GM19324 (cell line): ENCODE data around the gene CNIH1.
"Not testable (repeated sequence)": the region's sequence is repeated elsewhere in the genome, so short reads cannot be mapped to it uniquely, and the experiment has no call there.

ENCODE experiments used
- ATAC-seq: cut with Tn5 transposase; IDR thresholded peaks from one replicate; pipeline ENCODE4 v1.9.1; 2021; ENCODE audit warnings: mild to moderate bottlenecking, moderate library complexity; ENCODE audit not compliant: unreplicated experiment, low FRiP score

The CNIH1 gene

GRCh38 chr14:54437954-54438353 lies 3.2 kb downstream of the CNIH1 start:
- not testable (repeated sequence) for ATAC-seq

- ATAC-seq, result peak; percentile 49
Observed at GRCh38 chr14:54435500-54435981, 5.6 kb downstream of the CNIH1 start.

GRCh38 chr14:54428527-54428926 lies 12.6 kb downstream of the CNIH1 start:
- no peak for ATAC-seq

DNA sequence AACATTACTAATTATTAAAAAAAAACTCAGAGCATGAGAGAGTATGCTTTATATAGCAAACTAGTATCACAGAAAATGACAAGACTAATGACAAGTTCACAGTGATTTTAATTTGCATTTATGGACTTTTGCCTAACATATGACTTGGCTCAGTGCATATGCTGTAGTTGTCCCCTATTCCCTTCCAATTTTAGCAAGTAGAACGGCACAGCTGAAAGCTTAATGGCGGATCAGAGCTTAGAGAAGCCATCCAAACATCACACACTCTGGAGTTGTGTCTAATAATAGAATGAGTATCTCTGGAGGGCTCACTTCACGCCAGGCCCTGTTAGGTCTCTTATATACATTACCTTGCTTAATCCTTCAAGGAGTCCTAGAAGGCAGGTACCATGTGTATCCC lies 13.3 kb downstream of the CNIH1 start:
- no peak for ATAC-seq

DNA sequence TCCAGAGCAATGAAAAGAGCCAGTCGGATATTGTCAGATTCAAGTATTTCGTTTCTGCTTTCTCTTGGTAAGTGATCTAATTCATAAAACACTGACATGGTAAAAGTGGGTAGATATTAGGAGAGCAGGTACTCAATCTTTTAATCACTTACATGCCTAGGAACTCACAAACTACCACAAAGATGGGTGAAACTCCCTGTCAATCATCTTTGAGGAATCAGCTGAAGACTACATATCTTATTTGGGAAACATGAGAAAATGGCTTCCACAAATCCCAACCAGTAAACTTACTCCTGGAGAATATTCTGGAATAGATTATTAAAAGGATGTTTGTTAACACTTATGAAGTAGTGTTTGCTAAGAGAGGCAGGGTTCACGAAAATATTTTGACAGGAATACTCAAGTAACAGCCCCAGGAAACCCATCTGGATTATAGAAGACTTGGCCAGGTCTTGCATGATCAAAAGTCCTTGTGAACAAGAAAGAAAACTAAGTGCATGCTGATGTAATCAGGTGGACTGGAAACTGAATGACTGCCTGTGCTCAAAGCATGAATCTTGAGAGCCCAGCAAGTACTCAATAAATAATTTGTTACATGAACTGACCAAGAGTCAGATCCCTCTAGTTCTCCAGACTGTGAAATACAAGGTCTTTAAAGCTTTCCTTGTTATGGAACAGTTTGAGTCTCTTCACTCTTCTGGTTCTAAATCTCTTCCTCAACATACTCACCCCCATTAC lies 15.5 kb downstream of the CNIH1 start:
- ATAC-seq, result no peak

- no peak for ATAC-seq
Observed at GRCh38 chr14:54425068-54425467, 16.1 kb downstream of the CNIH1 start.

- no peak for ATAC-seq
Observed at GRCh38 chr14:54424479-54424901, 16.7 kb downstream of the CNIH1 start.

GRCh38 chr14:54423991-54424390 lies 17.2 kb downstream of the CNIH1 start:
- ATAC-seq, result no peak

- no peak for ATAC-seq
Observed at GRCh38 chr14:54420478-54421142, 20.6 kb downstream of the CNIH1 start.

- no peak for ATAC-seq
Observed at GRCh38 chr14:54411371-54411770, 29.8 kb downstream of the CNIH1 start.

DNA sequence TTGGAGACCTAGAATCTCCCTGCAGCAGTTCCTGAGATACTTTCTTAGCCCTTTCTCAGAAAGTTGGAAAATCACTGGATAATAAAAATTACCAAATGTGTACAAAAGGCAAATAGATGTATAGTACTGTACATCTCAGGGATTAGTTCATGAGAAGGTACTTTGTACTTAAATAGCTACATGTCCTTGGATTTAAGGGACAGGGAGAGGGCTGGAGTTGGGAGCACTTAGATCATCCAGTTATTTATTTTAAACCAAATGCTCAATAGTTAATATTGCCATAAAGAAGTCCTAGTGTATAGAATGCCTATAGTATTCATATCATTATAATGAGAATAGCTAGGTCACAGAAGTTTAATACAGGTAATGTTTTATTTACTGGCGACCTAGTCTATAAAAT lies 31.0 kb downstream of the CNIH1 start:
- no peak for ATAC-seq

- not testable (repeated sequence) for ATAC-seq
Observed at GRCh38 chr14:54403401-54404005, 37.7 kb downstream of the CNIH1 start.

GRCh38 chr14:54399560-54399959 lies 41.6 kb downstream of the CNIH1 start:
- ATAC-seq, result no peak

GRCh38 chr14:54396493-54397335 lies 44.5 kb downstream of the CNIH1 start, which contains the start of gene CDKN3:
Gene CDKN3 (plus strand): TSS chr14:54397007. CDS start chr14:54397069, 62 bp downstream.
- peak; percentile 98 for ATAC-seq

DNA sequence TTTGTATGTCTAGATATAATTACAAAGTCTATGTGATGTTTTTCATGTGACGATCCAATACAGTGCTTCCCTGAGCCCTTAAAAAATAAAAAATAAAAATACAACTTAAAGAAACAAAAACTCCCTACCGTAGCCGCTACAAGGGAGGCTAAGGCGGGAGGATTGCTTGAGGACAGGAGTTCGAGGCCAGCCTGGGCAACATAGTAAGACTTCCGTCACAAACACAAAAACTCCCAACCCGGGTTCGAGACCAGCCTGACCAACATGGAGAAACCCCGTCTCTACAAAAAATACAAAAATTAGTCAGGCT lies 45.0 kb downstream of the CNIH1 start:
- no peak for ATAC-seq

DNA sequence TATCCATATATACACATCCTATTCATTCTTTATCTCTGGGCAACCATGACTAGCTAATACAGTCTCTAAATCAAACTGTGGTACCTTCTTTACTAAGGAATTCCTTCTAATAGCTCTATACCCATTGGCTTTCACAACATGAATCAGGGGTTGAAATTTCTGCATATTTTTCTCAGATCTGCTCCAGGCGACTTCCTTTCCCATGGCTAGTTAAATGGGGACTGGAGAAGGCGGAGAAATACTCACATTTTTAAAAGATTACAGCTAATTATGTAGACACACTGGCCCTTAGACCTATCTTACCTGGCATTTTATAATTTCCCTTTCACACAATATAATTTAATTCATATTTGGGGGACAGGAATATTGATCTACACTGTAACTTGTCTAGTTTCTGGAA lies 45.5 kb downstream of the CNIH1 start:
- ATAC-seq, result no peak

- ATAC-seq, result no peak
Observed at GRCh38 chr14:54395284-54395683, 45.9 kb downstream of the CNIH1 start.

DNA sequence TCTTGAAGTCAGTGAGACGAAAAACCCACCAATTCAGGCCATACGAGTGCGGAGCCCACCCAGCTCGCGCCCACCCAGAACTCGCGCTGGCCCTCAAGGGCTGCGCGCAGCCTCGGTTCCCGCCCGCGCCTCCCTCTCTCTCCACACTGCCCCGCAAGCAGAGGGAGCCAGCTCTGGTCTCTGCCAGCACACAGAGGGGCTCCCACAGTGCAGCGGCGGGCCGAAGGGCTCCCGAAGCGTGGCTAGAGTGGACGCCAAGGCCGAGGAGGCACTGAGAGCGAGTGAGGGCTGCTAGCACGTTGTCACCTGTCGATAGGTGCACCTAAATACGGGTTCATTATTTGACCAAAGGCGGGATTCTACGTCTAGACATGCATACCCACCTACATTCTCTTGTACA lies 46.6 kb downstream of the CNIH1 start:
- ATAC-seq, result no peak

- ATAC-seq, result not testable (repeated sequence)
Observed at GRCh38 chr14:54392986-54393884, 47.9 kb downstream of the CNIH1 start.
